H1 (cell line): ENCODE measurements around the gene BBS9. TPM values are rescaled to one million over a fixed set of nuclear protein-coding genes. Genes with fewer than 3 reads are reported as not detected.
A peak's percentile ranks its signal among the peaks of the same experiment; 100 is the strongest.

Source experiments
- CTCF ChIA-PET: fragments of 300-600 bp; sonication (Branson Sonifier 250); formaldehyde crosslinking; loops from one replicate; lab custom pipeline; 2021; ENCODE audit not compliant: partially characterized antibody; lab: Charles Lee
- POLR2A ChIA-PET: fragments of 300-600 bp; sonication (Branson Sonifier 250); formaldehyde crosslinking; loops from one replicate; lab custom pipeline; 2021; ENCODE audit warnings: inconsistent platforms; ENCODE audit not compliant: partially characterized antibody; lab: Charles Lee
- DNase-seq, 2 experiments: peaks; one replicate each; pipeline versions ENCODE4 v3.0.0 to v3.0.0-alpha.2; 2010 to 2022; ENCODE audit warnings: low spot score in 2 of 2, low read depth in 1 of 2, mixed read lengths in 1 of 2
- FAIRE-seq: peaks from 2 replicates; lab custom pipeline; 2011; peaks lifted over from hg19 to GRCh38; lab: Jason Lieb, UNC
- H2AFZ ChIP-seq: 2 replicates; pipeline ENCODE4 v1.8.1; 2012; ENCODE audit warnings: low read length, inconsistent platforms
- H2AK5ac ChIP-seq: 2 replicates; pipeline ENCODE4 v1.6.1; 2013; ENCODE audit warnings: low read depth, low read length
- H2BK120ac ChIP-seq: replicated peaks from 2 replicates; pipeline ENCODE3; 2013; ENCODE audit warnings: low read depth, low read length, inconsistent platforms
- H2BK12ac ChIP-seq: 2 replicates; pipeline ENCODE4 v1.6.1; 2013; ENCODE audit warnings: low read depth, low read length
- H2BK15ac ChIP-seq: 2 replicates; pipeline ENCODE4 v1.6.1; 2013; ENCODE audit warnings: low read length
- H2BK20ac ChIP-seq: 2 replicates; pipeline ENCODE4 v1.6.1; 2013; ENCODE audit warnings: low read length
- H2BK5ac ChIP-seq: 2 replicates; pipeline ENCODE4 v1.6.1; 2013; ENCODE audit warnings: low read depth, low read length
- H3K14ac ChIP-seq: 2 replicates; pipeline ENCODE4 v1.6.1; 2013; ENCODE audit warnings: inconsistent platforms; ENCODE audit not compliant: insufficient read length
- H3K18ac ChIP-seq: 2 replicates; pipeline ENCODE4 v1.6.1; 2013; ENCODE audit warnings: low read length; ENCODE audit errors: extremely low read depth
- H3K23ac ChIP-seq: 2 replicates; pipeline ENCODE4 v1.6.1; 2013; ENCODE audit warnings: inconsistent platforms; ENCODE audit not compliant: insufficient read length
- H3K23me2 ChIP-seq: 2 replicates; pipeline ENCODE4 v1.6.1; 2013; ENCODE audit warnings: low read depth, low read length
- H3K27ac ChIP-seq: 2 replicates; pipeline ENCODE4 v1.6.1; 2011; ENCODE audit warnings: low read depth, low read length, inconsistent platforms
- H3K27me3 ChIP-seq, 4 experiments: replicated peaks in 1 of 4; 1 replicate in 1 of 4; 2 replicates in 3 of 4; pipeline versions ENCODE4 v1.6.1 to v1.8.1; 2011 to 2013; ENCODE audit warnings: low read length in 3 of 4, mild to moderate bottlenecking in 3 of 4, inconsistent platforms in 2 of 4, mixed read lengths in 2 of 4, moderate library complexity in 1 of 4; ENCODE audit not compliant: control insufficient read depth in 3 of 4, insufficient read depth in 3 of 4; ENCODE audit errors: extremely low read depth in 1 of 4
- H3K36me3 ChIP-seq, 4 experiments: 2 replicates each; pipeline versions ENCODE4 v1.6.1 to v1.8.1; 2011 to 2013; ENCODE audit warnings: mild to moderate bottlenecking in 4 of 4, low read length in 3 of 4, moderate library complexity in 2 of 4, control low read depth in 1 of 4, inconsistent platforms in 1 of 4; ENCODE audit not compliant: insufficient read depth in 4 of 4, control insufficient read depth in 2 of 4
- H3K4ac ChIP-seq: replicated peaks from 2 replicates; pipeline ENCODE3; 2013; ENCODE audit warnings: low read length, low read depth, mixed read lengths, inconsistent platforms; ENCODE audit not compliant: insufficient read length
- H3K4me1 ChIP-seq, 4 experiments: replicated peaks in 1 of 4; 1 replicate in 1 of 4; 2 replicates in 3 of 4; pipeline versions ENCODE4 v1.6.1 to v1.8.1; 2011 to 2013; ENCODE audit warnings: low read length in 3 of 4, inconsistent platforms in 2 of 4, mixed read lengths in 1 of 4; ENCODE audit not compliant: insufficient read depth in 4 of 4, control insufficient read depth in 3 of 4
- H3K4me2 ChIP-seq, 2 experiments: 2 replicates each; pipeline versions ENCODE4 v1.6.1 to v1.8.1; 2011 to 2013; ENCODE audit warnings: low read depth in 2 of 2, low read length in 2 of 2, control low read depth in 1 of 2, inconsistent platforms in 1 of 2, mild to moderate bottlenecking in 1 of 2; ENCODE audit not compliant: insufficient read depth in 1 of 2
- H3K4me3 ChIP-seq, 4 experiments: fragments of 200-600, 300-600 bp in 1 of 4; sonication (generic), shearing (Covaris generic), sonication (Bioruptor Twin) in 1 of 4; 2 replicates each; pipeline versions ENCODE4 v1.5.1 to v1.8.1; 2011 to 2016; ENCODE audit warnings: low read length in 4 of 4, low read depth in 3 of 4, control low read depth in 2 of 4, inconsistent platforms in 2 of 4, mild to moderate bottlenecking in 2 of 4, mixed read lengths in 1 of 4, moderate library complexity in 1 of 4; ENCODE audit not compliant: insufficient read depth in 2 of 4; ENCODE audit errors: extremely low read depth in 1 of 4
- H3K56ac ChIP-seq: replicated peaks from 2 replicates; pipeline ENCODE3; 2013; ENCODE audit warnings: low read depth, mild to moderate bottlenecking, mixed read lengths, low read length, inconsistent platforms; ENCODE audit not compliant: insufficient read length
- H3K79me1 ChIP-seq: 2 replicates; pipeline ENCODE4 v1.6.1; 2013; ENCODE audit warnings: low read depth, low read length, control low read depth
- H3K79me2 ChIP-seq, 2 experiments: 2 replicates each; pipeline versions ENCODE4 v1.6.1 to v1.8.1; 2012 to 2013; ENCODE audit warnings: low read length in 2 of 2, mild to moderate bottlenecking in 2 of 2, inconsistent platforms in 1 of 2; ENCODE audit not compliant: insufficient read depth in 2 of 2, control insufficient read depth in 1 of 2
- H3K9ac ChIP-seq, 4 experiments: replicated peaks in 1 of 4; 1 replicate in 1 of 4; 2 replicates in 3 of 4; pipeline versions ENCODE4 v1.6.1 to v1.8.1; 2011 to 2013; ENCODE audit warnings: low read depth in 3 of 4, low read length in 3 of 4, control low read depth in 2 of 4, mild to moderate bottlenecking in 2 of 4, moderate library complexity in 2 of 4, inconsistent platforms in 1 of 4; ENCODE audit errors: extremely low read depth in 1 of 4
- H3K9me3 ChIP-seq, 2 experiments: 2 replicates each; pipeline versions ENCODE4 v1.6.1 to v1.8.1; 2012 to 2013; ENCODE audit warnings: mild to moderate bottlenecking in 2 of 2, moderate library complexity in 2 of 2, control low read depth in 1 of 2, inconsistent platforms in 1 of 2, low read depth in 1 of 2, low read length in 1 of 2, mixed read lengths in 1 of 2; ENCODE audit not compliant: insufficient read depth in 2 of 2
- H4K20me1 ChIP-seq, 2 experiments: replicated peaks in 1 of 2; 2 replicates each; pipeline versions ENCODE3 to v1.8.1; 2011 to 2013; ENCODE audit warnings: inconsistent platforms in 2 of 2, low read length in 2 of 2, mild to moderate bottlenecking in 1 of 2; ENCODE audit not compliant: insufficient read depth in 2 of 2, control insufficient read depth in 1 of 2
- H4K5ac ChIP-seq: 2 replicates; pipeline ENCODE4 v1.6.1; 2013; ENCODE audit warnings: low read length, low read depth, mixed read lengths, inconsistent platforms; ENCODE audit not compliant: insufficient read length
- H4K8ac ChIP-seq: 2 replicates; pipeline ENCODE4 v1.8.0; 2013; ENCODE audit warnings: mild to moderate bottlenecking, moderate library complexity, low read length, inconsistent platforms; ENCODE audit not compliant: insufficient read depth; ENCODE audit errors: extremely low read depth
- H4K91ac ChIP-seq: replicated peaks from 2 replicates; pipeline ENCODE3; 2013; ENCODE audit warnings: low read length, mixed read lengths, inconsistent platforms; ENCODE audit not compliant: insufficient read length
- ASH2L ChIP-seq: fragments of 200-600, 300-600 bp; sonication (generic); IDR thresholded peaks from one replicate; pipeline ENCODE4 v1.7.1; 2017; ENCODE audit warnings: low read length
- BACH1 ChIP-seq: IDR thresholded peaks from 2 replicates; pipeline ENCODE4 v1.6.1; 2012; ENCODE audit warnings: low read length, improper control_type of control experiment
- CTCF ChIP-seq, 3 experiments: IDR thresholded peaks; 1 replicate in 2 of 3; 2 replicates in 1 of 3; pipeline versions ENCODE4 v1.5.1 to v1.6.1; 2011; ENCODE audit warnings: low read length in 3 of 3, mild to moderate bottlenecking in 3 of 3, inconsistent platforms in 2 of 3, low read depth in 1 of 3, moderate library complexity in 1 of 3; ENCODE audit not compliant: insufficient read depth in 1 of 3; ENCODE audit errors: control extremely low read depth in 1 of 3
- POLR2A ChIP-seq, 2 experiments: IDR thresholded peaks; 1 replicate in 1 of 2; 2 replicates in 1 of 2; pipeline ENCODE4 v1.6.1; 2011; ENCODE audit warnings: low read depth in 2 of 2, low read length in 2 of 2, mild to moderate bottlenecking in 2 of 2; ENCODE audit errors: control extremely low read depth in 1 of 2
- RAD21 ChIP-seq, 2 experiments: IDR thresholded peaks in 1 of 2; conservative IDR thresholded peaks in 1 of 2; 2 replicates each; pipeline ENCODE4 v1.6.1; 2011; ENCODE audit warnings: low read depth in 2 of 2, low read length in 2 of 2, improper control_type of control experiment in 1 of 2, inconsistent platforms in 1 of 2, mild to moderate bottlenecking in 1 of 2, moderate library complexity in 1 of 2
- RBBP5 ChIP-seq: IDR thresholded peaks from 2 replicates; pipeline ENCODE4 v1.7.1; 2012; ENCODE audit warnings: low read depth, mild to moderate bottlenecking, inconsistent platforms, low read length, moderate library complexity, borderline replicate concordance
- SP2 ChIP-seq: IDR thresholded peaks from 2 replicates; pipeline ENCODE4 v1.6.1; 2012; ENCODE audit warnings: mild to moderate bottlenecking, low read length, inconsistent platforms
- WGBS, 2 experiments: shearing (Covaris generic) in 1 of 2; methylation state at CpG; one replicate each; pipeline versions ENCODE4 v1.1.6 to v1.1.7; 2013 to 2015; ENCODE audit warnings: low lambda C conversion rate in 2 of 2, mixed read lengths in 2 of 2, inconsistent platforms in 1 of 2, low coverage in 1 of 2, missing lambda C conversion rate in 1 of 2; ENCODE audit not compliant: insufficient replicate concordance in 2 of 2, insufficient coverage in 1 of 2, insufficient read length in 1 of 2; ENCODE audit errors: extremely low coverage in 1 of 2, missing lambda C conversion rate in 1 of 2; 5-methylcytosine and 5-hydroxymethylcytosine counted together
- polyA plus RNA-seq, 7 experiments: library from polyadenylated mRNA; depleted of rRNA in 3 of 7; stranded (reverse) in 5 of 7; unstranded in 2 of 7; fragments of >200 nt in 5 of 7; fragments of 200-250 nt in 2 of 7; gene quantifications; 1 replicate in 5 of 7; 2 replicates in 1 of 7; 4 replicates in 1 of 7; pipeline versions ENCODE4 v1.2.1 to v1.2.3, GENCODE V29; 2011 to 2013; ENCODE audit warnings: missing spikeins in 2 of 7, mixed read lengths in 2 of 7
- total RNA-seq: library from RNA; stranded (reverse); fragmentation: NEBNext Ultra II Directional; extraction: Animal tissue kit (Norgen Biotek cat#: 25700); gene quantifications from 2 replicates; pipeline ENCODE4 v1.2.1, GENCODE V29; 2021

The BBS9 gene
- total and polyA plus RNA-seq, 2 of the 8 experiments (the other 6 are each of a cell fraction or from before 2014, with no cell fraction given) = 22.3 to 37.0 TPM

- no peak overlapping the region for H3K18ac ChIP-seq
- 80% methylated on average over 1 of the region's 1 CpG; no CpG with 5 or more reads in 1 of the 2 experiments for WGBS, 2 experiments
- no peaks in the 10 kb centered on the region for H3K79me2 ChIP-seq
- H2BK12ac ChIP-seq = no peak overlapping the region
- no peak overlapping the region for H2AFZ ChIP-seq
- no peaks in the 10 kb centered on the region for H3K79me1 ChIP-seq
- no peaks in the 10 kb centered on the region for H3K9me3 ChIP-seq
- H4K5ac ChIP-seq = no peak overlapping the region
- H3K14ac ChIP-seq = no peak overlapping the region
- H2BK5ac ChIP-seq = no peak overlapping the region
- FAIRE-seq (peak; percentile 39), DNase-seq (peak; percentile 3 to 67)
- TF ChIP-seq BACH1 = no peak
- TF ChIP-seq RAD21 (IDR thresholded peaks at IDR 0.05 in 1 of 2, conservative IDR thresholded peaks at IDR 0.05 in 1 of 2; ENCODE audit: low read depth in 2 of 2, low read length in 2 of 2) = peak; percentile 73 to 76
- TF ChIP-seq CTCF (IDR thresholded peaks at IDR 0.05; ENCODE audit: control extremely low read depth in 1 of 3, insufficient read depth in 1 of 3, low read depth in 1 of 3, low read length in 3 of 3) = peak in 2 of 3 experiments; percentile 50 to 52; a peak in 2 of 4 replicates
- no peak for TF ChIP-seq POLR2A (IDR thresholded peaks at IDR 0.05; ENCODE audit: control extremely low read depth in 1 of 2, low read depth in 2 of 2, low read length in 2 of 2)
- no peak for TF ChIP-seq ASH2L
- TF ChIP-seq SP2 = no peak
- no peak for TF ChIP-seq RBBP5
- no peak overlapping the region for H3K9ac ChIP-seq
- no peak overlapping the region for H3K23ac ChIP-seq
- no peak overlapping the region for H2BK20ac ChIP-seq
- ChIA-PET CTCF (interaction anchor here (0.6 to 3.2 kb wide), 27 partner anchors 14 to 503 kb away, joined by 3 to 16 read pairs (median 4); no protein-coding TSS in a partner anchor), POLR2A (no interaction called here)
- H3K4ac ChIP-seq = no peak overlapping the region
- H3K4me1 ChIP-seq = peaks cover 0 to 4% (median 1%) of the 10 kb centered on the region in 4 experiments; a peak in 2 of 7 replicates
- no peak overlapping the region for H2BK120ac ChIP-seq
- no peaks in the 10 kb centered on the region for H3K23me2 ChIP-seq
- H3K56ac ChIP-seq = no peak overlapping the region
- no peak overlapping the region for H3K27ac ChIP-seq
- no peak overlapping the region for H4K91ac ChIP-seq
- no peaks in the 10 kb centered on the region for H3K36me3 ChIP-seq
- no peak overlapping the region for H3K4me3 ChIP-seq
- no peak overlapping the region for H2AK5ac ChIP-seq
- H3K4me2 ChIP-seq = no peak overlapping the region
- peaks cover 0 to 1% of the 10 kb centered on the region in 2 experiments for H4K20me1 ChIP-seq
- H2BK15ac ChIP-seq = no peak overlapping the region
- no peak overlapping the region for H4K8ac ChIP-seq
- H3K27me3 ChIP-seq = no peaks in the 10 kb centered on the region
These were observed 294.3 kb downstream of the BBS9 start for GRCh38 chr7:33423646-33424020.
